Stimulated activated CD8-positive, alpha-beta memory T cell treated with anti-CD3 and anti-CD28 coated beads, Interleukin-12 subunit alpha, Interleukin-12 subunit beta, amount 100 ng/mL, for 24 hours (primary cell): Measurements from ENCODE around the gene PTCD3.
A peak's percentile ranks its signal among the peaks of the same experiment; 100 is the strongest.

Experiments used
- DNase-seq: peaks from one replicate; pipeline ENCODE4 v3.0.0-alpha.2; 2020; ENCODE audit errors: extremely low read depth

Gene PTCD3

DNA sequence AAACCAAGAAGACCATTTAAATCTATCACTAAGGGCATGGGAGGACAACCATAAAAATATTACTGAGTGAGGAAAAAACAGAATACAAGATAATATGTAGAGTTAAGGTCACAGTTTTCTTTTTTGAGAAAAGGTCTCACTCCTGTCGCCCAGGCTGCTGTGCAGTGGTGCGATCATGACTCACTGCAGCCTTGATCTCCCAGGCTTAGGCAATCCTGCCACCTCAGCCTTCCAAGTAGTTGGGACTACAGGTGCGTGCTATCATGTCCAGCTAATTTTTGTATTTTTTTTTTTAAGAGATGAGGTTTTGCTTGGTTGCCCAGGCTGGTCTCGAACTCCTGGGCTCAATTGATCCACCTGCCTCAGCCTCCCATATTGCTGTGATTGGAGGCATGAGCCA lies 24.3 kb upstream of the PTCD3 start:
- DNase-seq, result no peak

- DNase-seq, result no peak
Measured at GRCh38 chr2:86082756-86083155, 23.3 kb upstream of the PTCD3 start.

DNA sequence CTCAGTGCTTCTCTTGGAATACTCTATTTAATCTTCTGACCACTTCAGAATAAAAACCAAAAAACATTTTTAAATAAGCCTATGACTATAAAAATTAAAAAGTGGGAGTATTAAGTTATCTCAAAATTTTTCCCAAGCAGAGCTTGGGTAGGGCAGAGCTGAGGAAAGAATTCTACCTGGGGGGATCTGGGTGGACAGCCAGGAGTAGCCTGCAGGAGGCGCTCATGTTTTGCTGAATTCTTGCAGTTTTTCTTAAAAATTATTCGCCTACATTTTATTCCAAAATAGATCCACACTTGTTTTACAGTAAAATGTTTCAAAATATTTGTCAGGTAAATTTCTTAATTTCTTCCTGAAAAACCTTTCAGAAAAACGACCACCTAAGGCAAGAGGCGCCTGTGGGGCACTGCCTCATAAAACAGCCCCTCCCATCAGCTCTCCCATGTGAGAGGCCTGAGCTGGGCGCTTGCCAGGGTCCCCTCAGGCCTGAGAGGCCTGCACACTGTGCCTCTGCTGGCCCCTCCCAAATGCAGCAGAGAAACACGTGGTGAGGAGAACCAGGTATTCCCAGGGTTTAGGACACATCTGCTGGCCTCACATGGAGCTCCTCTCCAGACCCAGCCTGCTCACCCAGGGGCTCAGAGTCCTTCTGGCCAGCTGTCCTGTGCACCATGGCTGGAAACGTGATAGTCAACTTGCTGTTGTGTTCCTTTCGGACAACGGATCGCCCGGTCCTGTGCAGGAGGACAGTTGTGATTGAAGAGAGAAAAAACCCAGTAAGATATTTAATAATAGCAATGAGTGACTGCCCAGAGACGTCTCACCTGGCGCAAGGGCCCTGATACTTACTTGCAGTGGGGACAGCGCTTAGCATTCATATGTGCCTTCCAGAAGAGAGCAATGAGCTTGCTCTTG lies 17.8 kb upstream of the PTCD3 start:
- DNase-seq, result no peak

- no peak for DNase-seq
Measured at GRCh38 chr2:86094229-86094628, 11.8 kb upstream of the PTCD3 start.

DNA sequence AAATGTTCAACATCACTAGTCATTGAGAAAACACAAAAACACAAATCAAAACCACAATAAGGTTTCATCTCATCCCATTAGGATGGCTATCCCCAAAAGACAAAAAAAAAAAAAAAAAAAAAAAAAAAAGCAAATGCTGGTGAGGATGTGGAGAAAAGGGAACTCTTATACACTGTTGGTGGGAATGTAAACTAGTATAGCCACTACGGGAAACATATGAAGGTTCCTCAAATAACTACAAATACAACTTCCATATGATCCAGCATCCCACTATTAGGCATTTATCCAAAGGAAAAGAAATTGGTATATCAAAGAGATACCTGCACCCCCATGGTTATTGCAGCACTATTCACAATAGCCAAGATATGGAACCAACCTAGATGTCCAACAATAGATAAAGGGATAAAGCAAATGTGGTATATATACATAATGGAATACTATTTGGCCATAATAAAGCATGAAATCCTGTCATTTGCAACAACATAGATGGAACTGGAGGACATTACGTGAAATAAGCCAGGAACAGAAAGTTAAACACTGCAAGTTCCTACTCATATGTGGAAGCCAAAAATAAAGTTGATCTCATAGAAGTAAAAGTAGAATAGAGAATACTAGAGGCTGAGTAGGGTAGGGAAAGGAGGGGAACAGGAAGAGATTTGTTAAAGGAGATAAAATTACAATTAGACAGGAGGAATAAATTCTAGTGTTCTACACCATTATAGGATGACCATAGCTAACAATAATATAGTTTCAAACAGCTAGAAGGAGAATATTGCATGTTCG lies 8.7 kb upstream of the PTCD3 start:
- no peak for DNase-seq

DNA sequence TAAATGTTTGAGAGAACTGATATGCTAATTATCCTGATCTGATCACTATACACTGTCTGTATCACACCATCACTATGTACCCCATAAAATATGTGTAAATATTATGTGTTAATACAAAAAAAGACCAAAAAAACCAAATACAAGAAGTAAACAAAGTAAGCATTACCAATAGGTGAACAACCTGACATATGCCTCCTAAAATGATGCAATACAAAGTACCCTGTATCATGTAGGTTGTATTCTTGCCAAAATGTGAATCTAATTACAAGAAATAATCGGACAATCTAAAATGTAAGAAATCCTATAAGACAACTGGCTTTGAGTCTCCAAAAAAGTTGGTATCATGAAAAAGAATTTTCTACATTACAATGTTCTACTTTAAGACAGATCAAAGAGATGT lies 8.1 kb upstream of the PTCD3 start:
- DNase-seq, result no peak

GRCh38 chr2:86102157-86102556 lies 3.9 kb upstream of the PTCD3 start:
- DNase-seq, result no peak

GRCh38 chr2:86105252-86105968 lies 625 bp upstream of the PTCD3 start, which contains the start of gene POLR1A:
Gene POLR1A (minus strand): TSS chr2:86105886. CDS start chr2:86105776, 110 bp downstream.
- peak; percentile 56 for DNase-seq

GRCh38 chr2:86107031-86107430 lies 996 bp downstream of the PTCD3 start:
- DNase-seq, result no peak

GRCh38 chr2:86118130-86118529 lies 12.1 kb downstream of the PTCD3 start:
- no peak for DNase-seq

- DNase-seq, result no peak
Measured at GRCh38 chr2:86123328-86123925, 17.4 kb downstream of the PTCD3 start.

DNA sequence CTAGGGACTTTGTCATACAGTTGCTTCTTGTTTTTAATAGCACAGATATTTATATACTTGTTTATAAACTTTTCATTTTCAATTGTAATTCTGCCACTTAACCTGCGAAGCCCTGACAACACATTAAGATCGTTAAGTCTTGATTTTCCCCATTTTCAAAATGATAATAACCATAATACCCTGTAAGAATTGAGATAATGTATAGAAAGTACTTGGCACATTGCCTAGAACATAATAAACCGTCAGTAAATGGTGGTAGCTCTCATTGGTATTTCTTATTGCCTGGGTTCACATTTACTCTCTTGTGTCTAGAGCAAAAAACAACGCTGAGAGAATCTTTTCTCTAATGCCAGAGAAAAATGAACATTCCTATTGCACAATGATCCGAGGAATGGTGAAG lies 18.6 kb downstream of the PTCD3 start:
- DNase-seq, result no peak

GRCh38 chr2:86134709-86135108 lies 28.7 kb downstream of the PTCD3 start:
- no peak for DNase-seq

DNA sequence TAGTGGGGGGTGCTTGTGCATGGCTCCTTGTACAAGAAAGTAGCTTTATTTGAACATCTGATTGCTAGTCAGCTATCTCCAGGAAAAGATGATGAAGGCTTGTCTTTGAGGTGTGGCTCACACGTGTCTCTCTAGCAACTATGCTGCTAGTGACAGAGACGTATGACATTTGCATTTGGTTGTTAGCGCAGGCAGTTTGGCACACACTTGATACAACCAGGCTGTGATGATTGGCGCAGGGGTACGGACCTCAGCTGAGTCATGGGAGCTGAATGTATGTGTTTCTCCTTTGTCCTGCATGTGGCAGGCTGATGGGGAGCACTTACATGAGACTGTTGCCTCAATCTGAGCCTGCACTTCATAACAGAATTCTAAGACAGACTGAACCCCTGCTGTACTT lies 29.6 kb downstream of the PTCD3 start:
- no peak for DNase-seq

- DNase-seq, result no peak
Measured at GRCh38 chr2:86136141-86136540, 30.1 kb downstream of the PTCD3 start.

DNA sequence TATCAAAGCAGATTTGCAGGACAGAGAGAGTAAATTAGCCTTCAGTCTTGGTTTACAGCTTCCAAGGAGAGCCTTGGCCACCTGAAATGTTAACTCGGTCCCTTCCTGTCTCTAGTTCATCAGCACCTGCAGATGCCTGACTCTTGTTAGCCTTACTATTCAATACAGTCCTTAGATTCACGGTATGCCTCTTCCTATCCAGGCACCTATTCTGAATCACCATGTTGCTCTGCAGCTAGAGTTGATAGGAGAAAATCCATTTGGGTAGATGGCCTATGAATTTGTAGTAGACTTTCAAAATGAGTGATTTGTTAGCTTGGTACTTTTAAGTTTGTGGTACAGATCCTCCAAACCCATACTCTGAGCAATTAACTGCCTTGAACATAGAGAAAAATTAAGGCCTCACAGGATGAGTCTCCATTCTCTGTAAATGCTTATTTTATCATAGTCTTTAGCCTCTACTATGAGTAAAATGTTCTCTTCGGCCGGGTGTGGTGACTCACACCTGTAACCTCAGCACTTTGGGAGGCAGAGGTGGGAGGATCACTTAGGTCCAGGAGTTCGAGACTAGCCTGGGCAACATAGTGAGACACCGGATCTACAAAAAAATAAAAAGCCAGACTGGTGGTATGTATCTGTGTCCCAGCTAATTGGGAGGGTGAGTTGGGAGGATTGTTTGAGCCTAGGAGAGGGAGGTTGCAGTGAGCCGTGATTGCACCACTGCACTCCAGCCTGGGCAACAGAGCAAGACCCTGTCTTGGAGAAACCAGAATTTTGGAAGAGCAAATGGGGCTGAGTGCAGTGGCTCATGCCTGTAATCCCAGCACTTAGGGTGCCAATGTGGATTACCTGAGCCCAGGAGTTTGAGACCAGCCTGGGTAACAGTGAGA lies 32.9 kb downstream of the PTCD3 start:
- no peak for DNase-seq

DNA sequence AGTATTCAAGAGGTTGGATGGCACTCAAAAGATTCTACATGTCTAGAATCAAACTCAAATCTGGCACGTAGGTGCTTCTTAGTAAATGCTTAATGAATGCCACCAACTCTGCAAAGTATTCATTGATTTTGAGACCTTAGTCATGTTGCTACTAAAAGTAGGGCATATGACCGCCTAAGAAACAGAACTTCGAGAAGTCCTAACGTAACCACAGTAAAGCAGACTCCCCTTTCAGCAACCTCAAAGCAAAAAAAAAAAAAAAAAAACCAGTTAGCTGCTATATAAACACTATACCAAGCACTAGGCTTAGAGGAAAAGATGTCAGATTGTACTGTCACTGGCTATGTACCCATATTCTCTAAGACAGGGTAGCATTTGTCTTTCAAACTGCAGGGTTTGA lies 33.9 kb downstream of the PTCD3 start:
- no peak for DNase-seq

DNA sequence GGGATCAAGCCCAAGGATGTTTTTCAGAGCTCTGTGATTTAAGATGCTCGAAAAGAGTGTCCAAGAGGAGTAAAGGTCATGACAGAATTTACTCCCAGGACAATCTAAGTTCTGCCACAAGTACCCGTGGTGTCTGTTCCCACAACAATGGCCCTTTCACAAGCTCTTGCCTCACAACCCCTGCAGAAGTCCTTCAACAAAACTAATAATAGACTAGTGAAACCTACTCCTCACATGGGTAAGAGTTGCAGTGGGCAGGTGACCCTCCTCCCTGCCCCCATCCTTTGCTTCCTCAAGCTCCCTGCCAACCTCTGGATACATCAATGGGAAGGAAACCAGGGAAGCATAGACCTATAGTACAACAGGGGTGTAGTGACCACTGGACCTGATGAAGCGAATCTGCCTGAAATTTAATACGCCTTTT lies 34.9 kb downstream of the PTCD3 start:
- no peak for DNase-seq

- no peak for DNase-seq
Measured at GRCh38 chr2:86142436-86143257, 36.6 kb downstream of the PTCD3 start.

DNA sequence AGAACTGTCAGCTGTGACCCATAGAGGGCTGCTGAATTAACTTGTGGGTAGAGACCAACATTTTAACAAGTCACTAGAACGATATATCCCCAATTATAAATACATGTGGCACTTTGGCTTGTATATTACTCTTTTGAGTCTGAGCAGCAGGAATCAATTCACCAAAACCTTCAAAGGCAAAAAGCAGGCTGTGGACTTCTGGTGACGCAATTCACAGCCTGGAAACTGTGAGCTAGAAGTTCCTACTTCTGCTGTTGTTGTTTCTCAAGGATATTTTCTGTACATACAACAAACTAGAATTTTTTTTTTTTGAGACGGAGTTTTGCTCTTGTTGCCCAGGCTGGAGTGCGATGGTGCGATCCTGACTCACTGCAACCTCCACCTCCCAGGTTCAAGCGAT lies 37.3 kb downstream of the PTCD3 start:
- no peak for DNase-seq
